Stimulated activated CD8-positive, alpha-beta memory T cell treated with anti-CD3 and anti-CD28 coated beads, Interleukin-15, amount 100 ng/mL, for 24 hours (primary cell): ENCODE measurements around the gene VSIG10.
"Not testable (repeated sequence)": the region's sequence is repeated elsewhere in the genome, so short reads cannot be mapped to it uniquely, and the experiment has no call there.

ENCODE experiments used
- DNase-seq: peaks from one replicate; pipeline ENCODE4 v3.0.0-alpha.2; 2020; ENCODE audit warnings: low read depth

VSIG10 gene

DNA sequence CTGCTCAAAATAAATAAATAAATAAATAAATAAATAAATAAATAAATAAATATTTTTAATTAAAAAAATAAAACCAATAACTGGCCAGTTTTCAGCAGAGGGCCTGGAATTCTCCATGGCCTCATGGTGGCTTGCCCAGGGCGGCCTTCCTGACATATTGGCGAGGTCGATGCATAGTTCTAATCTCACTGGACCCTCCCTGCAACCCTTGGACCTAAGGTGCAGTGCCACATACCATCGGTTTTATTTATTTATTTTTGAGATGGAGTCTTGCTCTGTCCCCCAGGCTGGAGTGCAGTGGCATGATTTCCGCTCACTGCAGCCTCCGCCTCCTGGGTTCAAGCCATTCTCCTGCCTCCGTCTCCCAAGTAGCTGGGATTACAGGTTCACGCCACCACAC is 3.9 kb upstream of the VSIG10 start:
- no peak for DNase-seq

DNA sequence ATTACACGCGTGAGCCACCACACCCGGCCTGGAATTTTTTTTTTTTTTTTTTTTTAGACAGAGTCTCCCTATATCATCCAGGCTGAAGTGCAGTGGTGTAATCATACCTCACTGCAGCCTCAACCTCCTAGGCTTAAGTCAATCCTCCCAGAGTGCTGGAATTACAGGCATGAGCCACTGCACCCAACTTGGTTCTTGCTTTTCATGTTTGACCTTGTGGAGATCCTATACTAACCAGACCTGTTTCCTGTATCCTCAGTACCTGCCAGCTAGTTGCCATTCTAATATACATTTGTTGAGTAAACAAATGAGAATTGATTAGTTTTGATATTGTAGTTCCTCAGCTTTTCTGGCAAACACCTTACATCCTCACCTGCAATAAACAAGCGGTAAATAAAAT is 3.2 kb upstream of the VSIG10 start:
- DNase-seq = no peak

DNA sequence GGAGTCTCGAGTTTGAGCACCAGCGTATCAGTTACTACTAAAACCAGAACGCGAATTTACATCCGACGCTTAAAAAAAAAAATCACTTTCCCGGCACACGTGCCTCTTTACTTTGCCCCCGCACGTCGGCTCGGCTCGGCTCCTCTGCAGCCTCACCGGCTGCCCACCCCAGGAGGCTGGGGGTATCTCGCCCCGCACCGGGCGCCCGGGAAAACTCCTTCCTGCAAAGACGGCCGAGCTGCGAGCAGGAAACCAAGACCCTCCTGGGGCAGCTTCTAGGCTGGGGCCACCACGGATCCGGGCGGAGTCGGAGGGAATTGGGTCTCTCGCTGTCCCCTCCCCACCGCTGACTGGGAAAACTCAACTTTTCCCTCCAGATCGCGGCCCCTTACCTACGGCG is 610 bp downstream of the VSIG10 start:
- no peak for DNase-seq

DNA sequence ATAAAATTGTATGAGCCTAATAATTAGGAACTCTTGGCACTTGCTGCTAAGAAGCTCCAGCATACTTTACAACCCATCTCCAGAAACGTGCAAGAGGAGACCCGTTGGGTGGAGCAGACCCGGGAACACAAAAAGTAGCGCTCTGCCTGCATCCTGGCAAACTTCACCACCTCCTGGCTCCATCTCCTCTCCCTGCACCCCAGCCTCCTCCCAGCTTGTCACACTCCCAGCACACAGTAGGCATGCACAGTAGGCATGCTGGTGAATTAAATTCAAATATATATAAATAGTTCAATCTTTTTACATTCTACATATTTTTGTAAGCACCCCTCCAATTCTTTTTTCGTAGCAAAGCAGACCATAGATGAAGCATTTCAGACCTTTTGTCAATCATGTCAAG is 1.2 kb downstream of the VSIG10 start:
- DNase-seq = no peak

DNA sequence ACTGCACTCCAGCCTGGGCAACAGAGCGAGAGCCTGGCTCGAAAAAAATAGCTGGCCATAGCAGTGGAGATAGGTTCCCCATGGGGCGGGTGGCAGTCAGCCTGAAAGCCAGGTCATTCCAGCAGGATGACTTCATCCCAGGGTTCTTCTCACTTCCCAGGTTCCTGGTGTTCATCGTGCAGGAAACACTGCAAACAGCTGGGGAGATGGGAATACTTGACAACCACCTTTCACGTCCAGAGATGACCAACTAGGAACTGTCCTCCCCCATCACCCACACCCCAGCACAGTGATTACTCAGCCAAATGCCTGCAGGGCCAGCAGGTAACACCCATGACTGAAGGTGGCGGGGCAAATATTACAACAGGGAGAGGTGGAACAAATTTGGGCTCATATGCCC is 1.7 kb downstream of the VSIG10 start:
- DNase-seq = no peak

DNA sequence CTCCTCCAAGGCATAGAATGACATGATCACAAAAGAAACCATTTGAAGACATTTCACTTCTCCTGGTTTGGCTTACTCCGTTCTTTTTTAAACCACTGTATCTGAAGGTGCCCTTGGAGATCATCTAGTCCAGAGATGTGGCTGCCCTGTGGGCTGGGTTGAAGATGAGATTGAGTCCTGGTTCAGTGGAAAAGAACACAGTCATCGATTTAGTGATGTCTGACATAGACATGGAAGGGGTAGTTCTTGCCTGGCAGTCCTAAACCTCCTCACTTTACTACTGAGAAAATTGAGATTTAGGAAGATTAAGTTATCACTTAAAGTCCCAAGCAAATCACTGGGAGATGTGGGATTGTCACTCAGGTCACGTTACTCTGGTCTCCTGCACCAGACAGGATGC is 2.8 kb downstream of the VSIG10 start:
- DNase-seq = no peak

DNA sequence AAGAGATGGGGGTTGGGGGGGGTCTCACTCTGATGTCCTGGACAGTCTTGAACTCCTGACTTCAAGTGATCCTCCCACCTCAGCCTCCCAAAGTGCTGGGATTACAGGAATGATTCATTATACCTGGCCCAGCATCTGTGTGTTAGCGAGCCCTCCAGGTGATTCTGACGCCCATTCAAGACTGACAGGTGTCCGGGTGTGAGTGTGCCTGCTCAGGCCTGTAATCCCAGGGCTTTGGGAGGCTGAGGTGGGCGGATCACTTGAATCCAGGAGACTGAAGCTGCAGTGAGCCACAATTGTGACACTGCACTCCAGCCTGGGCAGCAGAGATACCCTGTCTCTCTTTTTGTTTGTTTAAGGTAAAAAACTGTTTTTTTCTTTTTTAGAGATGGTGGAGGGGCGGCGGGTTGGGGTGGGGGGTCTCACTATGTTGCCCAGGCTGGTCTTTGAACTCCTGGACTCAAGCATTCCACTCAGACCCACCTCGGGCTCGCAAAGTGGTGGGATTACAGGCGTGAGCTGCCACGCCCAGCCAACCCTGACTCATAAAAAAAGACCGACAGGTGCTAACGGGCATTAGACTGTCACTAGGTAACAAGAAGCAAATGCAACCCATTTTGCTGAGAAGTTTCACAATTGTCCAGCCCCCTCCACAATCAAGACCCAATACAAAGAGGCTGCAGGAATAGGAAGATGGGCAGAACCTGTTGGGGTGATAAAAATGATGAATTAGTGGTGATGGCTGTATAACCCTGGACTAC is 4.7 kb downstream of the VSIG10 start:
- DNase-seq = no peak

DNA sequence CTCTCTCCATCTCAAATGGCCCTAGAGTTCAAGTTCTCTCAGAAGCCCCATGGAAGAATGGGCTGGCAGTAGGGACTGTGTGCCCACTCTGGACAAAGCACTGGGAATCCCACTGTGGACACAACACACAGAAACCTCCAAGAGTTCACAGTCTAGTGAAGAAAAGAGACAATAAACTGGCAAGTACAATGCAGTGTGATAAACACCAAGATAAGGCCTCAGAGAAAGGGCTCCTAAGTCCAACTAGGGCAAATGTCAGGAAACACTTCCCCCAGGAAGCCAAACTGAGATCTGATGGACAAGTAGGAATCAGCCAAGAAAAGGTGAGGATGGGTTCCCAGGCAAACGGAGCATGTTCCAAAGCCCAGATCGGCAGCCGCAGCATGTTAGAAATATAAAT is 5.4 kb downstream of the VSIG10 start:
- DNase-seq = no peak

DNA sequence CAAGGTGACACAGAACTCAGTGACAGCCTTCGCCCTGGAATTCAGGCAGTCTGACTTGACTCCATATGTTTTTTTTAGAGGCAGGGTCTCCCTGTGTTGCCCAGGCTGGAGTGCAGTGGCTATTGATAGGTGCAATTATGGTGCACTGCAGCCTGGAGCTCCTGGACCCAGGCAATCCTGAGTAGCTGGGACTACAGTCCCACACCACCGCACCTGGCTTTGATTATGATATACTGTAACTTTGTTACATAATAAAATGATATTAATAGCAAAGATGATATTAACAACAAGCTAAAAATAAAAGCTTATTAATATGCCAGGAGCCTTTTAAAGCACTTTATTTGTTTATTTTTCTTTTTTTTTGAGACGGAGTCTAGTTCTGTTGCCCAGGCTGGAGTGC is 9.8 kb downstream of the VSIG10 start:
- no peak for DNase-seq

DNA sequence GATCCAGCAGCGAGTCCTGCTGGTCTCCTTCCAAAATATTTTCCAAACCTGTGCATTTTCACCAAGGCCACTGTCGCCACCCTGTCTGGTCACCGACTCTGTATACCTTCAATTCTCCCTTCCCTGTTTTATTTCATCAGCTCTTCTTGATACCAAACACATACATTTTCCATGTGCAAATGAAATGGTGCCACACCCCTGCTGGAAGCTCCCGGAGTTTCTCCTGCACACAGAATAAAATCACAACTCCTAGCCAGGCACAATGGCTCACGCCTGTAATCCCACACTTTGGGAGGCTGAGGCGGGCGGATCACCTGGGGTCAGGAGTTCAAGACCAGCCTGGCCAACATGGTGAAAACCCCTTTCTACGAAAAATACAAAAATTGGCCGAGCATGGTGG is 14.0 kb downstream of the VSIG10 start:
- DNase-seq = no peak

DNA sequence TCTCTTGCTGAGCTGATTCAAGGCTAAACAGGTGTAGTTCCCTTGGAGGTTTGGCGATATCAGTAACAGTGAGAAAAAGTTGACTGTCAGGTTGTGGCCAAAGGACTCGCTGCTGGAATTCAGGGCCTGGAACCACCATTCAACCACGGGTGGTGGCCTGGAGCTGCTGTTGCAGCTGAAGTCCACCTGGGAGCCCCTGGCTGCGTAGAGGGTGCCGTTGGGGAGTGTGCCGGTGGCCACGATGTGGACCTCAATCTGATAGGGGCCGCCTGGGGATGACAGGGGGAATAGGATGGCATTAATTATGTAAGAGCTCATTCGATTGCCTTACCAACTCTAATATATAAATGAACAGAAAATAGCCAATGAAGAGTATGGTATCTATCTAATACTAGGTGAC is 21.6 kb downstream of the VSIG10 start:
- DNase-seq = no peak

DNA sequence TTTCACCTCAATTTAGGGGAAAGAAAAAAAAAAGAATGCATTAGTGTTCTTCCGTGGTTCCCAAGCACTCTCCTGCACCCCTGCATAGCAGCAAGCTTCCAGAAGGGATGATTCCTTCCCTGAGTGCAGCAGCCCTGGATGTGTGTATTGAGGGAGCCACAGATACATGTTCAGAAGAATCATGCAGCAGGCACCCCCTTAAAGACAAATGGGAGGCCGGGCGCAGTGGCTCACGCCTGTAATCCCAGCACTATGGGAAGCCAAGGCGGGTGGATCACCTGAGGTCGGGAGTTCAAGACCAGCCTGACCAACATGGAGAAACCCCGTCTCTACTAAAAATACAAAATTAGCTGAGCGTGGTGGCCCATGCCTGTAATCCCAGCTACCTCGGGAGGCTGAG is 22.3 kb downstream of the VSIG10 start:
- not testable (repeated sequence) for DNase-seq

DNA sequence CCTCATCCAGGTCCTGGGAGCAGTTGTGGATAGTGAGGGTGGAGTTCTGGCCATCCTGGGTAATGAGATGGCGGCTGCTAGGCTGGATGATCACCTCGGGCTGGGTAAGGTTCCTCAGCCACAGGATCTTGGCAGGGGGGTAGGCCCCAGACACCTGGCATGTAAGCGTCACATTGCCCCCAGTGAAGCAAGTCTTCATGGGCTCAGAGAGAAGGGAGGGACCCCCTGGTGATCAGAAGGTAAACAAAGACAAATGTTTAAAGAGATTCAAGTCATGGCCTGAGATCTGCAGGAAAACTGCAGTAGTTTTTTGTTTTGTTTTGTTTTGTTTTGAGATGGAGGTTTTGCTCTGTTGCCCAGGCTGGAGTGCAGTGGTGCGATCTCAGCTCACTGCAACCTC is 30.0 kb downstream of the VSIG10 start:
- no peak for DNase-seq

DNA sequence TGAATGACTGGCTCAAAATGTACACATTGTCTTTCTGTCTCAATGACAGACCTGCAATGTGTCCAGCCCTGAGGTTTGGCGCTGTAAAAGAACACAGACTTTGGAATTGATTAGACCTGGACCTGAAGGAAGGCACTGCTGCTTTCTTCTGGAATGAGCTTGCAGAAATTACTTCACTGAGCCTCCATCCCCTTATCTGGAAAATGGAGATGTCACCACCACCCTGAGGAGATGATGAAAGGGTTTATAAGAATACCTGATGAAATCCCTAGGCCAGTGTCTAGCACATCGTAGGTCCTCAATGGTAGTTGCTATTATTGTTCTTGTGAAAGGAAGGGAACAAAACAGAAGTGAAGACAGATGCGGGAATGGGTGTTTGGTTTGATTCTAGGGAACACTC is 33.2 kb downstream of the VSIG10 start:
- no peak for DNase-seq

DNA sequence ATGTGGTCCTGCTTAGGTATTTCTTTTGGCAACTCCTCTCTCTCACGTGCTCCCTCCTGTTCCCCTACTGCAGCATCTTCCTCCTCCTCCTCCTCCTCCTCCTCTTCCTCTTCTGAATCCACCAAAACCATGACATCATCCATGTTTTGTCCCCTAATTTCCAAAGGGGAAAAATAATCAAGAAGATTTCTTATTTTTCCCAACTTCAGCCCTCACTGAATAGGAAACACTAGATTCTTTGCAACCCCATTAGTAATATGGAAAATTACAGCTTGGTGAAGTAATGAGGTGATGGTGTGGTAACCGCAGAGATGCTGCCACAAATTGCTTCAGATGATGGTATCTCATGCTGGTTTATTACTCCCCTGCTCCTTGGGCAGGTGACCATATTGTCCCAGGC is 35.4 kb downstream of the VSIG10 start:
- no peak for DNase-seq

DNA sequence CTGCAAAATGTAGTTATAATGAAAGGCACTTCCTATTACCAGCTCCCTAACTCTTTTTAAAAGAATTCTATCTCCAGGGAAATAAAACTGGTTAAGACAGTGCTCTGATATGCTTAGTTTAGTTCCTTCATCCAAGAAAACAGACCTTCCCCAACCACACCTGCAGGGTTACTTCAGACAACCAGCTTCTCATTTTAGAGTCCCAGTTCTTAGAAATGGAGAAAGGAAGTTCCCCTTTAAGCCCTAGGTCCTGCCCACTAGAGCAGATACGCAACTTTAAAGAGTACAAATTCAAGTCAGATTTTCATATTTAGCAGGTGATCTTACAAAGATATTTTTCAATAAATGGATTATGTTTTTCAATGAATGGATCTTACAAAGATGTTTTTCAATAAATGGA is 38.4 kb downstream of the VSIG10 start:
- DNase-seq = no peak

DNA sequence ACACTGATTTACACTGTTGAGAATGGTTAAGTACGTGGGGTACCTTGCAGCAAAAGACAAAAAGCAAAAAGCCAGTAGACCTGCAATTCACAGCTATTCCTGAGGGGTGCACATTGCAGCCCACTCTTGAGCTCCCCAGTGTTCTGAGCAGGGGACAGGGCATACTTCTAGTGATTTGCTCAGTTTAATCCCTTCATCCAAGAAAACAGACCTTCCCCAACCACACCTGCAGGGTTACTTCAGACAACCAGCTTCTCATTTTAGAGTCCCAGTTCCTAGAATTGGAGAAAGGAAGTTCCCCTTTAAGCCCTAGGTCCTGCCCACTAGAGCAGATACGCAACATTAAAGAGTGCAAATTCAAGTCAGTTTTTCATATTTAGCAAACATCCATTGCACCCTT is 39.2 kb downstream of the VSIG10 start:
- DNase-seq = no peak

DNA sequence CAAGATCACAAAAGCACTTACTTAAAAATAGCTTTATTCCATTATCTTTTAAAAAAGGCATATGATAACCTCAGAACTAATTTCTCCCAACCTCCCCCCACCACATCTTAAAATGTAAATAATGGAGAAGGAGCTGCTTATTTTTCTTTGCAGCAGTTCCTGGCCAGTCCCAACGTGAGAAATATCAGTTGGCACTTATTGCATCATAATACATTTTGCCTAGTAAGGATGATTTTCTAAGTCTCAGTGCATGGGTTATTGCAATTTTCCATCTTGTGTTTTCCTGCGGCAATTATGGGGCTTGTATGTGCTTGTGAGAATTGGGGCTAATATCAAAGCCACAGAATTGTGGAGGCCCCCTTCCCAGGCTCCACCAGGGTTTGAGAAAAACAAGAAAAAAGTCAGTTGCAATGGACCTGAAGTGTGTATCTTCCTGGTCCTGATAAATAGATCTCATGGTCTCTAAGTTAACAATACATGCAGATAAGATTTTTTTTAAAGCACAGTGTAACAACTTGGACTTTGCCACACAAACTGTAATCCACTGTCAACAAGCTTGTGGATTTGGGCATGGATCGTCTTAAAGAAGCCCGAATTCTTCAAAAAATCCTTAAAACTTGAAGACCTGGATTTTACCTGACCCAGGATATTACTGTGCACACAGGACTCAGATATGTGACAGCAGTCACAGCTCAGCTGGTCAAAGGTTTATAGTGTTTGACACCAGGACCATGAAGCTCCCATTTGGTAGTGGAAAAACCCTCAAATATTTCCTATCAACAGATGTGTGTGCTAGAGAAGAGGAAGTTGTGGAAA is 40.0 kb downstream of the VSIG10 start:
- DNase-seq = no peak

DNA sequence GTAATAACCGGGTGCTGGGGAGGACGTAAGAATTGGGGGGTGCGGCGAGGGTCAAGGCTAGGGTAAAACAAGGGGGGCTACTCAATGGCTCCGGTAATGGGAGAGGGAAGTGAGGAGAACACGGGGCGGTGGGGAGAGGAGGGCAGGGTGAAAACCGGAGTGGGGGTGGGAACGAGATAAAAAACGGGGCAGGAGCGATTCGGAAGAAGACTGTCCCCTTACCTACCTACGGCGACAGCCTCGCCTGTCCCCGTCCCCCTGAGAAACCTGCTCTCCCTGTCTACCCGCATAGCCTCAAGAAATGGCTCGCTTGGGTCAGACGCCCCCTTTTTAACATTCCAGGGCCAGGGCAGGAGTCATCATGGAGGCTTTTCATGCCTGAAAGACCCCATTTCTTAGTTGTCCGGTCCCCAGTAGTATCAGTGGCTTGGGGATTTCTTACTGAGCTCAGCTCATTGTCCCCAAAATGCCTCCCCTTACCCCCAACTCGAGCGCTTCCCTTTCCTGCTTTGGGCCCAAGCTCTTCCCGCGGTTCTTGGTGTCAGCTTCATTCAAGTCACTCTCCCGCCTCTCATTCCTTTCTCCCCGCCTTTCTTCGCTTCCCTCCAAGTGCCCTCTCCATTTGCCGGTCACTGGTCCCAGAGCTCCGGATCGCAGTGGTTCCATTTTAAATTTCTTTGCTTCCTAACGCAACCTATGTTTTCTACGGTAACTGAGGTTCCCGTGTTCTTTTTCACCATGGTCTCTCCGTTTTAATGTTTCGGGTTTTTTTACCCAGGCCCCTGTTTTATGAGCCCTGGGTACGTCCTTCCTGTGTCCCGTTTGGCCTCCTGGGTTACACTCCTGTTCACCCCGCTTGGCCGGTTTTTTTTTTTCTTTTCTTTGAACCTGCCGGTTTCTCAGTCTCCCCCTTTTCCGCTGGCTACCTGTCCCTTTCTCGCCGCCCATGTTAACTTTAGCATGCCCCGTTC is 41.7 kb downstream of the VSIG10 start:
- DNase-seq = no peak

DNA sequence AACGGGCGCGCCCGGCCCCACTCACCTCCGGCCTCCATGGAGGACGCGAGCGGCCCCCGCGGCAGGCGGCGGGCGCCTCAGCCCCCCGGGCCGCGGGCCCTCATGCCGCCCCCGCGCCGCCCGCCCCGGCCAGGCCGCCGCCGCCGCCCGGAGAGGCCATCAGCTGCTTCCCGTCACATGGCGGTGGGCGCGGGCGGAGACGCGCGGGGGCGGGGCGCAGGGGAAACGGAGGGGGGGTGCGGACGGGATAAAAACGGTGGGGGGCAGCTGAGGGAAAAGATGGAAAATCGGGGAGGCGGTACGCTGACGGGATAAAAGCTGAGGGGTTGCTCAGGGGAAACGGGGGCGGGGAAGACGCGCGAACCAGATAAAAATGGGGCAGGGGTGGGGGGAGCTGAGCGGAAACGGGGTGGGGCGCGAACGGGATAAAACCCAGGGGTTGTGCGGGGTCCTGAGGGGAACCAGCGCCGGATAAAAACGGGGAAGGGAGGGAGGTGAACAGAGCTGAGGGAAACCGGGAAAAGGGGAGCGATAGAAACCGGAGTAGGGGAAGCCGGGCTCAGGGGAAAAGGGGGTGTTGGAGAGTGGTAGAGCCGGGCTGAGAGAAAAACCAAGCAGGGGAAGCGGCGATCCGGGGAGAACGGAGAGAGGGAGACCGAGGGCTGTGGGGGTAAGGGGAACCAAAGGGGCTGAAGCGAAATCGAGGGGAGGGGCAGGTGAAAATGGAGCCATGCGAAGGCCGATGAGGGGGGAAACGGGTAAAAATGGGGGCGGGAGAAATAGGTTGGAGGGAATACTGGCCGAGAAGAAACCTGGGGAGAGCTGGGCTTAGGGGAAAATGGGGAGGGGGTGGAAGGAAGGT is 42.6 kb downstream of the VSIG10 start, which contains the start of gene WSB2:
TSS of gene WSB2 (minus strand) at position 169 of the 862 bp plus-strand sequence. CDS start at position 38, 131 bp downstream.
- DNase-seq = peak; percentile 40

DNA sequence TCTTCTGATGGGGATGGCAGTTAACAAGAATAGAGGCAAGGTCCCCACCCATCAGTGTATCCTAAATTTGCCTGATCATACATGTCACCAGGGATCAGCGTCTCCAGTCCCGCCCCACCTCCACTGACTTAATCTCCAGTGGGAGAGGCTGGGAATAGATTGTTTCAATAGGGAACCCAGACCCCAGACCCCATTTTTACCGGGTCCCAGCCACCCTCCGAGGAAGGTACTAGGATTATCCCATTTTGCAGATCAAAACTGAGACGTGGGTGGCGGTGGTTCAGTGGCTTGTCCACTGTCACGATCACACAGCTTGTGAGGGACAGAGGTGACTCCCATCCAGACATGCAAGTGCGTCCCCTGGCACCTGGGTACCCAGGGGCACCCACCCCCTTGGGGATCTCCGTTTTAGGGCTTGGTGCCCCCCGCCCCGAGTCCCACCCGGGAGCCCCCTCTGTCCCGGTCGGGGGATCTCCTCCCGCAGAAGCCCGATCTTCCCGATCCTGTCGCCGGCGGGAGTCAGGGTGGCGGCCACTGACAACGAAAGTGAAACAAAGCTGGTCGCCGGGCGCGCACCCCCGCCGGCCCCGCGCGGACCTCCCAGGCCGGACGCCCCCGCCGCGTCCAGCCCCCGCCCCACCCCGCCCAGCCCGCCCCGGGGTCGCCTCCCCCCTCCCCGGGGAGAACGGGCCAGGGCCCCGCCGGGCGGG is 43.4 kb downstream of the VSIG10 start:
- no peak for DNase-seq
